Mammary epithelial cell (primary cell): ENCODE results near the gene CCSER2.

Source experiments
- CTCF ChIP-seq, 2 donors: IDR thresholded peaks in 1 of 2; conservative IDR thresholded peaks in 1 of 2; 2 replicates each; pipeline ENCODE4 v1.5.1; 2011 to 2012; ENCODE audit warnings: inconsistent platforms in 2 of 2, low read length in 2 of 2, mild to moderate bottlenecking in 2 of 2, control low read depth in 1 of 2, low read depth in 1 of 2; ENCODE audit not compliant: insufficient read depth in 1 of 2; ENCODE audit errors: extremely low read depth in 1 of 2
- EZH2 ChIP-seq: IDR thresholded peaks from 2 replicates; pipeline ENCODE4 v1.6.1; 2012; ENCODE audit warnings: low read length, inconsistent platforms, borderline replicate concordance

DNA sequence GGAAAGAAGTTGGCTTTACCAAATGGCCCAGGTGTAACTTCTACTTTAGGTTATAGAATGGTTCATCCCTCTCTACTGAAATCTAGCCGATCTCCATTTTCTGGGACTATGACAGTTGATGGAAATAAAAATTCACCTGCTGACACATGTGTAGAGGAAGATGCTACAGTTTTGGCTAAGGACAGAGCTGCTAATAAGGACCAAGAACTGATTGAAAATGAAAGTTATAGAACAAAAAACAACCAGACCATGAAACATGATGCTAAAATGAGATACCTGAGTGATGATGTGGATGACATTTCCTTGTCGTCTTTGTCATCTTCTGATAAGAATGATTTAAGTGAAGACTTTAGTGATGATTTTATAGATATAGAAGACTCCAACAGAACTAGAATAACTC, 43.6 kb downstream of the CCSER2 start:
- TF ChIP-seq CTCF (conservative IDR thresholded peaks at IDR 0.05 in 1 of 2, IDR thresholded peaks at IDR 0.05 in 1 of 2; ENCODE audit: extremely low read depth in 1 of 2, insufficient read depth in 1 of 2, low read depth in 1 of 2, low read length in 2 of 2) (no peak), EZH2 (no peak)
